Muscle of arm (tissue), 14 donors: ENCODE data around the gene GNAQ. TPM values are rescaled to one million over a fixed set of nuclear protein-coding genes. Genes with fewer than 3 reads are reported as not detected.
"Not testable (repeated sequence)": the region's sequence is repeated elsewhere in the genome, so short reads cannot be mapped to it uniquely, and the experiment has no call there.

Experiments used
- DNase-seq: peaks from one replicate; pipeline ENCODE4 v3.0.0-alpha.2; 2013
- long read RNA-seq, 11 donors: transcript quantifications; one replicate each; lab custom pipeline, GENCODE V29; 2026
- polyA plus RNA-seq, 12 donors: library from polyadenylated mRNA; unstranded; fragments of 120-200 nt; gene quantifications; one replicate each; pipeline ENCODE4 v1.2.1, GENCODE V29; 2013; ENCODE audit not compliant: insufficient read length in 12 of 12

Gene GNAQ
- polyA plus RNA-seq: 100 to 1,000 TPM in 1 of 12 donors, 10 to 100 TPM in 11; 27.9 to 190 (median 31.3) TPM
- long read RNA-seq, donor 1, full-length matches to known transcripts: 11 of 22 reads
- long read RNA-seq, donor 1, partial matches to known transcripts: 11 of 22 reads
- long read RNA-seq, donor 1, other reads (novel, unspliced or antisense): 0 of 22 reads
- long read RNA-seq, donor 2, full-length matches to known transcripts: 6 of 6 reads
- long read RNA-seq, donor 2, partial matches to known transcripts: 0 of 6 reads
- long read RNA-seq, donor 2, other reads (novel, unspliced or antisense): 0 of 6 reads
- long read RNA-seq, donor 3, full-length matches to known transcripts: 3 of 3 reads
- long read RNA-seq, donor 3, partial matches to known transcripts: 0 of 3 reads
- long read RNA-seq, donor 3, other reads (novel, unspliced or antisense): 0 of 3 reads
- long read RNA-seq, donor 4, full-length matches to known transcripts: 3 of 3 reads
- long read RNA-seq, donor 4, partial matches to known transcripts: 0 of 3 reads
- long read RNA-seq, donor 4, other reads (novel, unspliced or antisense): 0 of 3 reads
- long read RNA-seq, donor 5: 0 reads
- long read RNA-seq, donor 6, full-length matches to known transcripts: 5 of 5 reads
- long read RNA-seq, donor 6, partial matches to known transcripts: 0 of 5 reads
- long read RNA-seq, donor 6, other reads (novel, unspliced or antisense): 0 of 5 reads
- long read RNA-seq, donor 7, full-length matches to known transcripts: 2 of 2 reads
- long read RNA-seq, donor 7, partial matches to known transcripts: 0 of 2 reads
- long read RNA-seq, donor 7, other reads (novel, unspliced or antisense): 0 of 2 reads
- long read RNA-seq, donor 8, full-length matches to known transcripts: 6 of 6 reads
- long read RNA-seq, donor 8, partial matches to known transcripts: 0 of 6 reads
- long read RNA-seq, donor 8, other reads (novel, unspliced or antisense): 0 of 6 reads
- long read RNA-seq, donor 9, full-length matches to known transcripts: 3 of 3 reads
- long read RNA-seq, donor 9, partial matches to known transcripts: 0 of 3 reads
- long read RNA-seq, donor 9, other reads (novel, unspliced or antisense): 0 of 3 reads
- long read RNA-seq, donor 10, full-length matches to known transcripts: 7 of 7 reads
- long read RNA-seq, donor 10, partial matches to known transcripts: 0 of 7 reads
- long read RNA-seq, donor 10, other reads (novel, unspliced or antisense): 0 of 7 reads
- long read RNA-seq, donor 11, full-length matches to known transcripts: 8 of 8 reads
- long read RNA-seq, donor 11, partial matches to known transcripts: 0 of 8 reads
- long read RNA-seq, donor 11, other reads (novel, unspliced or antisense): 0 of 8 reads

GRCh38 chr9:78031444-78031892, at the start of gene GNAQ:
Gene GNAQ (minus strand): TSS chr9:78031811. CDS start chr9:78031235, 576 bp downstream.
- DNase-seq: no peak

GRCh38 chr9:78074385-78075291, 43.0 kb upstream of the GNAQ start:
- DNase-seq: no peak

- DNase-seq: no peak
Measured at GRCh38 chr9:78073722-78074121, 42.1 kb upstream of the GNAQ start.

- DNase-seq: no peak
Measured at GRCh38 chr9:78072586-78073199, 41.1 kb upstream of the GNAQ start.

DNA sequence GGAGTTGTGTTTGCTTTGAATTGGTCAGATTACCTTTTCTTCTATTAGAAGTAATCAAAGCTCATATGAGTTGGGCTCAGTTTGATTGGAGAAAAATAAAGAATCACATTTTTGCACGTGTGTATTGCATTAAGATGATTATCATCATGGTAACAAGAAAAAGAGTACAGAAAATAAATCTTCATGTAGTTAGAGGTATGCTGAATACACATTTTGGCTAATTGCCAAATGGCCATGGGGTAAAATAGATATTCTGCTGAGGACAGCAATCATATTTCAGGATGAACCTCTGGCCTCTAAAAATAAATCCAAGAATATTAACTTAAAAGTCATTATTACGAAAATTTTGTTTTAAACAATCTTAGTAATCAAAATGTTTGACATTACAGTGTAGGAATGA, 38.9 kb upstream of the GNAQ start:
- DNase-seq: no peak

GRCh38 chr9:78064075-78064474, 32.5 kb upstream of the GNAQ start:
- no peak for DNase-seq

DNA sequence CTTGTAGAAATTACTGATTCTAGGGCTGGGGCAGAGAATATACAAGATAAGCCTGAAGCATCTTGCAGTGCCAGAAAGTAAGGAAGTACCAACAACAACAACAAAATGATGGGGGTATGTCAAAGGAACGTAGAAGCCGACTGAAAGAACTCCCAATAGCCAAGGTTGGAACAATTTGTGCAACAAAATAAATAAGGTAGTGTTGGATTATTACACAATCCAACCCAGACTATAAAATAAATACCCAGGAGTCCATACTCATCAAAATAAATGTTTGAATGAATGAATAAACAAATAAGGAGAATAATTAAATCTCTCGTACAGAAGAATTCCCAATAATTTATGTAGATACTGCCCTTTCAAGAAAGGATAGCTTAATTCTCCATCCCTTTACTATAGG, 31.1 kb upstream of the GNAQ start:
- DNase-seq: no peak

DNA sequence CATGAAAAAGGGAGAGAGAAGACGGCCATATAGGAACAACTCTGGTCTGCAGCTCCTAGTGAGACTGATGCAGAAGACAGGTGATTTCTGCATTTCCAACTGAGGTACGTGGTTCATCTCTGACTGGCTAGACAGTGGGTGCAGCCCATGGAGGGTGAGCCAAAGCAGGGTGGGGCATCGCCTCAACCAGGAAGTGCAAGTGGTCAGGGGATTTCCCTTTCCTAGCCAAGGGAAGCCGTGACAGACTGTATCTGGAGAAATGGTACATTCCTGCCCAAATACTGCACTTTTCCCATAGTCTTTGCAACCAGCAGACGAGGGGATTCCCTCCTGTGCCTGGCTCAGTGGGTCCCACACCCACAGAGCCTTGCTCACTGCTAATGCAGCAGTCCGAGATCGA, 22.6 kb upstream of the GNAQ start:
- not testable (repeated sequence) for DNase-seq

DNA sequence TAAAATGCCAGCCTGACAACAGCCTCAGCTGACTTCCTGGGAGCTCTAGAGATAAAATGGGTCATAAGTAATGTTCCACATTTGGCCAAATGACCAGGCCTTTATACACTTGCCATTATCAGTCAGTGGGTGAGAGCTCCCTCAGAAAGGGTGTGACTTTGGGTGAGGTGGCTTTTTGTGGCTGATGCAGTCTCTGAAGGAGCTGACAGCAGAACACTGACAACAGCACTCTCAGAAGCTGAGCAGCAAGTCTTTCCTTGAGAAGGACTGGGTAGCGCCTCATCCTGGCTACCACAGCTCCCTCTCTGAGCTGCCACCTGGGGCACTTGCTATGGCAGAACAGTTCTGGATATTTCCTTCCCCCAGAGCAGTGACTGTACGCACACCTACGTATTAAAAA, 22.0 kb upstream of the GNAQ start:
- DNase-seq: no peak

- DNase-seq: no peak
Measured at GRCh38 chr9:78050421-78050820, 18.8 kb upstream of the GNAQ start.

GRCh38 chr9:78049484-78049883, 17.9 kb upstream of the GNAQ start:
- no peak for DNase-seq

GRCh38 chr9:78047106-78047505, 15.5 kb upstream of the GNAQ start:
- no peak for DNase-seq

- DNase-seq: no peak
Measured at GRCh38 chr9:78046112-78046511, 14.5 kb upstream of the GNAQ start.

GRCh38 chr9:78044886-78045285, 13.3 kb upstream of the GNAQ start:
- no peak for DNase-seq

DNA sequence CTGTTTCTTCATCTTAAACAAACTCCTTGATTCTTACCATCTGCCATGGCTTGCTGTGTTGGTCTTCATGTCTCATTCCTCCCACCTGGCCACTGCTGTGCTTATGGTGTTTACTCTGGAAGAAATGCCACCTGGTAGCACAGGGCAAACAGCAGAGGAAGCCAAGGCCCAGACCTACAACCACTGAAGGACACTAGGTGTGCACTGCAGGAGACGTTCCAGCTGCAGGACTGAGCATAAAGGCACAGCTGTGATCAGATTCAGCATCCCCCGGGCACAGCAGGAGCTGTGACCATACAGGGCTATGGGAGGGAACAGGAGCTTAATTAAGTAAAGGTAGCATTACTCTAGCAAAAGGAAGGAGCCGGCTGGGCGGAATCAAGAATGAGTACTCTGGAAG, 12.6 kb upstream of the GNAQ start:
- no peak for DNase-seq

GRCh38 chr9:78041971-78042370, 10.4 kb upstream of the GNAQ start:
- no peak for DNase-seq

GRCh38 chr9:78040726-78041125, 9.1 kb upstream of the GNAQ start:
- no peak for DNase-seq

GRCh38 chr9:78038620-78039300, 7.1 kb upstream of the GNAQ start:
- no peak for DNase-seq

- DNase-seq: peak; percentile 88
Measured at GRCh38 chr9:78035383-78035993, 3.9 kb upstream of the GNAQ start.
